CD4-positive, alpha-beta T cell treated with Interleukin-17A for 4 hours (primary cell): ENCODE results near the gene CDC42SE2.

Experiments used
- DNase-seq: peaks from one replicate; pipeline ENCODE4 v3.0.0-alpha.2; 2020; ENCODE audit warnings: mixed read lengths

Gene CDC42SE2

DNA sequence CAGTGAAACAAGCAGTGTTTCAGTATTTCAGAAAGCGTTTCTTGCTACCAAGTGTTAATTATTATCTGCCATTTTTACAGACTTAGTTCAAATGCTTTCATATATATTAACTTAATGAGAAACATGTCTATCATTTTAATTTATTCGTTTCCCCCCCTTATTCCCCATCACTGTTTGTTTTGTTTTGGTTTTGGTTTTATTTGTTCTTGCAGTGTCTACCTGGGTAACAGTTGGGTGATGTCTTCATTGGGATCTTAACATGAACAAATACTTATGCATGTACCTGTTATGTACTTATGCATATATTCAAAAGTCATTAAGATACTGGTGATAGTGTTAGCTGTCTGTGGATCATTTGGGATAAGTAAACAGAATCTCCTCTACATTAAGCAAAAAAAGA, 108.0 kb downstream of the CDC42SE2 start:
- no peak for DNase-seq

DNA sequence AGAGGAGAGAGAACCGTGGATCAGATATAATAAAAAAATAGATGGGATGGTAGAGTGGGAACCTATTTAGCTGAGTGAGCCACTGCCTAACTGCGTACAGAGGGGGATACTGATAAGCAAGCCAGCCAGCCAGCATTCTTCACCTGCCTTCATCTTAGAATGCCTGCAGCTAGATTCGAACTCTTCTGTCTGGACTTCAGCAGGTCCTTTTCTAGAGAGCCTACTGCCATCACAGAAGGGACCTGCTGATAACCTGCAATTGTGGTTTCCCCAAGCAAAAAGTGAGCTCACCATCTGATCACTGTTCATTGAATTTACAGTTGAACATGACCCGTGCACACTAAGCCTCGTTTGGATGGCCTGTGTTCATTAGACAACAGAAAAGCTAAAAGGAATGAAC, 109.4 kb downstream of the CDC42SE2 start:
- peak; percentile 31 for DNase-seq

DNA sequence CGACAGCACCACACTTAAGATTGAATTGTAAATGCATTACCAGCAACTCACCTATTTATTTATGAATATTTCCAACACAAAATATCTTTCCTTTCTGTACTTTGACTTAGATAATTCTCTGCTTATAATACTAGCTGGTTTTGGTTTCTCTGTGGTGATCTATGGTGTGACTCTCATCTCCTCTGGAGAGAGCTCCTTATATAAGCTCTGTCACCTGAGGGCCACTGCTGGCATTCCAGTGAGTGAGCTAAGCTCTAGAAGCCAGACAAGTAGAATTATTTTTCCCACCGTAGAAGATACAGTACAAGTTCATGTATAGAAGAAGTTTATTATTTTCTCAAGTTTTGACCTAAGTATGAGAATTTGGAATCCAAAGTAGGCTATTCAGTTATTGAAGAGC, 111.5 kb downstream of the CDC42SE2 start:
- DNase-seq: peak; percentile 32

DNA sequence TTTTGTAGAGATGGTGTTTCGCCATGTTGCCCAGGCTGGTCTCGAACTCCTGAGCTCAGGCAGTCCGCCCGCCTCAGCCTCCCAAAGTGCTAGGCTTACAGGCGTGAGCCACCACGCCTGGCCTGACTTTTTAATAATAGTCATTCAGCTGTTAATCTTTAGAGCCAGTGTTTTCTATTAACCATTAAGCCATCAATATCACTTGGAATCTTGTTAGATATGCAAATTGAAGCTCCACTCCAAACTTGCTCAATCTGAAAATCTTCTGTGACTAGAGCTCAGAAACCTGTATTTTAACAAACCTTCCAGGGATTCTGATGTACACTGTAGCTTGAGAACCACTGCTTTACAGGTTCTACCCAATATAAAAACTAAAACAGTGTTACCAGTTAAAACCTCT, 113.5 kb downstream of the CDC42SE2 start:
- no peak for DNase-seq

DNA sequence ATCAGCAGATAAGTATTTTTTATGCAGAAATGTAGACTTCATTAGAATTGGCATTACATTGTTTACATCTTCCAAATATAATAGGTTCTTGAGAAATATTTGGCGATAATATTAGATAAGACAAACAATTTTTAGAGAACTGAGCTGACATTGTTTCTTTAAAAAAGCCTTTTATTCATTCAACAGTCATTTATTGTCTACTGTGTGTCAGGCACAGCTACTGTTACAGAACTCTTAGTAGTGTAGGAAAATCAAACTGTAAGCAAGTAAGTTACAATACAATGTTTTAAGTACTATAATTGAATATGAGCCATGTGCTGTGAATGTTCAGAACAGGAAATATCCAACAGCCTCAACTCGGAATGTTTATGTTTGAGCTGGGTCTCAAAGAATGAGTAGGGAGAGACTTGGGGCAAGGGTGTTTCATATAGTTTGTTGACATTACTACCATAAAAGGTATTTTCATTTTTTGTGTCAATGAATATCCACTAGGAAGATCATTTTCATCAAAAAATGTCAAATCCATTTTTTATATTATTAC, 114.0 kb downstream of the CDC42SE2 start:
- DNase-seq: no peak

DNA sequence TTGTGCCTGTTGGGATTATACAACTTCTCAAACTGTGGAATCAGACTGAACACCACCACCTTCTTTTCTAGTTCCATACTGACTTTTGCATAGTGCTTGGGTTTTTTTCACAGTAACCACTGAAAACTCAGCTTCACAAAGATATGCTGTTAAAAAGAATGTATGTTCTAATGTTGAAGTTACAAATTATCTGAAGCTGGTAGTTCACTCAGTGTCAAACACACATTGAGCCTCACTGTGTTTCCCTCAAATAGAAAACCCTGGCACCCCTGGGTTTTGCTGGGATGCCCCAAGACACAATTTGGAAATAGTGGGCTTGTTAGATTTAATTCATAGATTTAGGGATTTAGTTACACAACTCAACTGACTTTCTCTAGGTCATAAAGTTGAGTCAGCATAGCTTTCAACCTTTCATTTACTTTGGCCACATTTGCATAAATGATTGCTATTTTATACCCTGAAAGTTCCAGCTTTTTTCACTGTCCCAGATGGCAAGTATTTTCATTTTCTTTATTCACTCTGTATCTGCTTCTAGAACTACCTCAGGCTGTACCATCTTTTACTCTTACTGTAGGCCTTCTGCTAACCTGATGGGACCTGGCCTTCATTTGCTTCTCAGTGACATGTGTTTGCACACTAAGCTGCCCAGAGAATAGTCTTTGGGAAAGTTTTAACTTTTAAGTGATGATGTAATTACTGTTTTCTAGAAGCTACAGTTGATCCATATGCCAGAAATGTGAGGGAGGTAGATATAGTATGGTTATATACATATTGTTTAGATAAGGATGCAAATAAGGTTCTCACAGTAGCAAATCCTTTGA, 115.1 kb downstream of the CDC42SE2 start:
- DNase-seq: no peak

DNA sequence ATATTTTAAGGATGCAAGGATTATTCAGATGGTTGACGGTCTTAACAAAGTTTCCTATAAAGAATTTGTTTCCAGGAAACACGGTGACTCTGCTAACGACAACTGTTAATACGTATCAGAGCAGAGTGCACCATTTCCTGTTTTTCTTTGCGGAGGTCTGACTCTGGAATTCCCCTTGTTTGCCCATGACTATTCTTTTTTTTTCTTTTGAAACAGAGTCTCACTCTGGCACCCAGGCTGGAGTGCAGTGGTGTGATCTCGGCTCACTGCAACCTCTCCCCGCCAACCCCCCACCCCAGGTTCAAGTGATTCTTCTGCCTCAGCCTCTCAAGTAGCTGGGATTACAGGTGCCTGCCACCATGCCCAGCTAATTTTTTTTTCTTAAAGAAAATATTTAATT, 115.9 kb downstream of the CDC42SE2 start:
- peak; percentile 73 for DNase-seq

DNA sequence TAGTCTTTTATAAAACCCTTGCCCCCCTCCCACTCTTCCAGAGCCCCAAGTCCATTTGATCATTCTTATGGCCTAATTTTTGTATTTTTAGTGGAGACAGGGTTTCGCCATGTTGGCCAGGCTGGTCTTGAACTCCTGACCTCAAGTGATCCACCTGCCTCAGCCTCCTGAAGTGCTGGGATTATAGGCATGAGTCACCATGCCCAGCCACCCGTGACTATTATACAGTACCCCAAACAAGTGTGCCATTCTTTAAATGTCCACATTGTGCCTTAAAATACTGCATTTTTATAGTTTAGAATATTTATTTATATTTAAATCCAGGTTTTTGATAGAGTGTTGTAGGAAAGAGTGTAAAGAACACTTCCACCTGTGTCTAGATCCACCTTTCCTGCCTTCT, 116.4 kb downstream of the CDC42SE2 start:
- peak; percentile 31 for DNase-seq

DNA sequence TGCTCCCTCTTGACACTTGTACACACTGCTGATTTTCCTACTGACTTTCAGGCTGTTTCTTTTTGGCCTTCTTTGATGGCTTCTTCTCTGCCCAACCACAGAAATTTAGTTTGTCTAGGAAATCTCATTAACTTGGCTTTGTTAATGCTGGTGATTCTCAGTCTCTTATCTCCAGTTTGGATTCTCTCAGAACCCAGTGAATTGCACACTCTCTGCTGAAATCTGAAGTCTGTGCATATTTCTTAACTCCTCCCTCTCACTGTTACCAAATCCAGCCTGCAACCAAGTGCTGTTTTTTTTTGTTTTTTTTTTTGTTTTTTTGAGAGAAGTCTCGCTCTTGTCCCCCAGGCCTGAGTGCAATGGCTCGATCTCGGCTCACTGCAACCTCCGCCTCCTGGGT, 117.2 kb downstream of the CDC42SE2 start:
- DNase-seq: no peak

DNA sequence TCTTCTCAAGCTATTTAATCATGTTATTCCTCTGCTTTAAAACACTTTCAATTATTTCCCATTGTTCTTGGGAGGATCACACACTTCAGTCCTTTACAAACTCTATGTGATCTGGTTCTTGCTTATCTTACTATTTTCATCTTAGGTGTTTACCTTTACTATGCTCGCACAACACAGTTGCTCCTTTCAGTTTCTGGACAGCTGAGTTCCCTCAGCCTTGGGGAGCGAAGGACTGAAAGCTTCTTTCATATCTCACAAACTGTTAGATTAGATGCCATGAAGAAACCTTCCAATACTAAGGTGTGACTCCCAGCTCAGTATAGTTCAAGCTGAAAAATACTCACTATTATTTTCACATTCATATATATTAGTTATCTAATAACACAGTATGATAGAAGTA, 117.9 kb downstream of the CDC42SE2 start:
- no peak for DNase-seq

DNA sequence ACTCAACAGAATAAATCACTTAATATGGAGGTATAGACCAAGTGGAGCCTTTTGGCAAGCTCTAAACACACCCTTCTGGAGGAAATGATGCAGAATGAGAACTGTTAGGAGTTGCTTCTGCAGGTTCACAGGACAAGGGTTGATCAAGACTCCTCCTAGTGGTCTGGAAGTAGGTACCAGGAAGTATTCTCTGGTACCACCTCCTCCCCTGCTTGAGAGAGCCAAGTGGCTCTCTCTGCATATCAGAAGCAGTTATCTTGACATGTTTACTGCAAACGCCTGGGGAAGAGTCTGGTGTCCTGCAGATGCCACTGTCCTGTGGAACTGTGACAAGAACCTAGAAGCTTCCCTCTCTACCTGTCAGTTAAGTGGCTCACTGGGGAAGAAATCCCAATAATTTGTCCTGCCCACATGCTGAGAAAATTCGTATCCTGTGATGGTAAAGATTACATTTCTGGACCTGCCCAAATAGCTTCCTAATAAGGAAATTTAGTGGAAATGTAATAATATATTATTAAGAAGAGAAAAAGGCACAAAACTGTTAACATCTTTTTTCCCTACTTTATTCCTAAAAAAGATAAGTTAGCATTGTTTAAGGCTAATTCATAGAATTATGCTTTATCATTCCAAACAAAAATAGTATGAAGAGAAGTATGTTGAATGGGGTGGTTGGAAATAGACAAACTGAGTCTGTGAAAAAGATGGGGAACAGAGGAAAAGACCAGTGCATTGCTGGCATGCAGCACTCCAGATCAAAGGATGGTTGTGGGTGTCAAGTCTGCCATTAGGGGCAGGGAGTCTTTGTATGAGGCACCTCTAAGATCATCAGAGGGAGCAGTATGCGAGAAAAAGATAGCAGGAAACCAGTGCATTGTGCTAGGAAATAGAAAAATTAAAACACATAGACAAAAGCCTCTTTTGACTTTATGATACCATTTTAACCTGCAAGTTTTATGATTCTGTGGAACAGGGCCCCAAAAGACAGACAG, 118.8 kb downstream of the CDC42SE2 start:
- peak; percentile 63 for DNase-seq

DNA sequence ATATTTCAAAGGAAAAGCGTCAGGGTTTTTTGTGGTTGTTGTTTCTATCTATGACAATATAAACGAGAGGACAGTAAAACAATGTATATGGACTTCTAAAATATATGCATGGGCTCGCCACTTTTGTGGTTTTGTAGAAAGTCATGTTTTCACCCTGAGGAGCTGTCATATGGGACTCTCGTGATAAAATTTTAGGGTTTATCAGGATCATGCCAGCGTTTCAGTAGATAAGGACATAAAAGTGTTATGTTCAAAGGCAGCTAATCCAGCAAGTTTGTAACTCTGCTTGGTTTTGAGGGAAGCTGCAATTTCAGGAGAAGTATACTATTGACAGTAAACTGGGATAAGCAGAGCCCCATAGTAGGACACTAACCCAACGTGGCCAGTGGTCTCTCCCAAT, 120.3 kb downstream of the CDC42SE2 start:
- no peak for DNase-seq

DNA sequence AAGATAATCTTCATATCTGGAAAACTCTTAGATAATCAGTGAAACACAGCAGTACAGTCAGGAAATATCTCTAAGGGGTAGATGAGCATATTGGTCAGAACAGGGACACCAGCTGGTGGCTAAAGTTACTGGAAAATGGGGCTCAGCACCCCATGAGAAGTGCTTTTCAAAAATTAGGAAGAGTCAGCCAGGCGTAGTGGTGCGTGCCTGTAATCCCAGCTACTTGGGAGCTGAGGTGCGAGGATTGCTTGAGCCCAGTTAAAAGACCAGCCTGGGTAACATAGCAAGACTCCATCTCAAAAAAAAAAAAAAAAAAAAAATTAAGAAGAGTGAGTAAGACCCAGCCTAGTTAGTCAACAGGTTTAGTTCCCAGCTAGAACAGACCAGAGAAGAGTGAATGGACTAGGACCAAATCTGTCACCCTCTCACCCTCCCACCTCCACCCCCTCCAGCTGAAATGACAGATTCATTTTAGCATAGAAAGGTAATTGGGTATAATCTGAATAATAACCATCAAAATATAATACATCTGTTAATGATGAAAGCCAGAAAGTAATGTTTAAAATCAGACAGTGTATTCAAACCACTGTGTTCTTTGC, 120.9 kb downstream of the CDC42SE2 start:
- peak; percentile 26 for DNase-seq

DNA sequence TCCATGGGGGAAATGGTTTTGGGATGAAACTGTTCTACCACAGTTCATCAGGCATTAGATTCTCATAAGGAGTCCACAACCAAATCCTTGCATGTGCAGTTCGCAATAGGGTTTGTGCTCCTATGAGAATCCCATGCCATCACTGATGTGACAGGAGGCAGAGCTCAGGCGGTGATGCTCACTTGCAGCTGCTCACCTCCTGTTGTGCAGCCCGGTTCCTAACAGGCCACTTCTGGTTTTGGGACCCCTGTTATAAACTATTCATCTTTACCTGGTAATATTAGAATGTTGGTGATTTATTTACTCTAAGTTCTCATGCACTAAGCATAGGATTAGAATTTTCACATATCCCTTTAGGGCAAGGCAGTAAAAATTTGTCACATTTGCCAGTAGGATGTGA, 122.3 kb downstream of the CDC42SE2 start:
- no peak for DNase-seq

DNA sequence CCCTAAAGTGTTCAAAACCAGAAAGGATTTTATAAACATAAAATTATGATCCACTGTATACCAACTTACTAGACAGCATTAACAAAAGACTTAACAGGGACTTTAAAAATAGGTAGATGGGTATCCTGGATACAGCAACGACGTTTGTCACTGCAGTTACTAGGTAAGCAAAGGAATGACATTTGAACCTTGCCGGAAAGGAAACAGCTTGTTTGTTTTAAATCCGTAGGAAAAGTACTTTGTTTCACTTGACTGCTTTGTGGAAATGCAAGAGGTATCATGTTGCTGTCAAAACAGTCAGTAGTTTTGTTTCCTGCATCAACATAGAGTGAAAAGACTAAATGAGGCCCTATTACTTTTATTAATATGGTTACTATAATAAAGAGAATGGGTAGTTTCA, 122.9 kb downstream of the CDC42SE2 start:
- no peak for DNase-seq

DNA sequence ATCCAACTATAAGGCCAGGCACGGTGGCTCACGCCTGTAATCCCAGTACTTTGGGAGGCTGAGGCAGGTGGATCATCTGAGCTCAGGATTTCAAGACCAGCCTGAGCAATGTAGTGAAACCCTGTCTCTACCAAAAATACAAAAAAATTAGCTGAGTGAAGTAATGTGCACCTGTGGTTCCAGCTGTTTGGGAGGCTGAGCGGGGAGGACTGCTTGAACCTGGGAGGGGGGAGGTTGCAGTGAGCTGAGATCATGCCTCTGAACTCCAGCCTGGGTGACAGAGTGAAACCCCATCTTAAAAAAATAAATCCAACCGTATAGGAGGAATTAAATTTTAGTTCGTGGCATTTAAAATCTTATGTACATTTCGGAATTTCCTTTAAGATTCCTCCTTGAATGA, 123.4 kb downstream of the CDC42SE2 start:
- DNase-seq: no peak

DNA sequence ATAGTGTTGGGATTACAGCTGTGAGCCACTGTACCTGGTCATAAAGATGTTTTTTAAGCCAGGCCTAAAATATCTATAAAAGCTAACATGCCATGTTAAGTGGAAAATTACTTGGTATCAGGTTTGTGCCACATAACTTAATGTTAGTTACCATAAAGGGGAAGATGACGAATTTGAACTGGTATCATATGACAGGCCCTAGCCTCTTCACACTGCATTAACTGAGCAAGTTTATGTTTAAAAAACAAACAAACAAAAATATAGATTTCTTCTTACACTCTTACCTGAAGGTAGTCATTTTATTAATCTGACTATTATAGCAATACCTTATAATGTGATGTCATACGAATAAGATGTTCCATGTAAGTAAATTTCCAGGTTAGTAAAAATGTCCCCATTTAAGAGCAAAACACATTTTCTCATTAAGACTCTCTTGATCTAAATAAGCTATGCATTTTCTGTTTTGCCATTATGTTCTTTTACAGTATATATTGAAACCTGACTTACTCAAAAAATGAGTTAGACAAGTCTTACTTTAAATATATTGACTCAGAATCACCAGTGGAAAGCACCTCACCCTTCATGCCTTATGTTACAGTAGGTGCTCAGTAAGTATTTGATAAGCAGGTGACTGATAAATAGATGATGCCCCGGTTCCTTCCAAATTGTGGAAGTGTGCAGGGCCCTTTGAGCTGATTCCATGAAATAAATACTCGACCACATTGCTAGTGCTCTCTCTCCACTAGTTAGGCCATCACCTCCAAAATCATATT, 125.4 kb downstream of the CDC42SE2 start:
- DNase-seq: no peak

DNA sequence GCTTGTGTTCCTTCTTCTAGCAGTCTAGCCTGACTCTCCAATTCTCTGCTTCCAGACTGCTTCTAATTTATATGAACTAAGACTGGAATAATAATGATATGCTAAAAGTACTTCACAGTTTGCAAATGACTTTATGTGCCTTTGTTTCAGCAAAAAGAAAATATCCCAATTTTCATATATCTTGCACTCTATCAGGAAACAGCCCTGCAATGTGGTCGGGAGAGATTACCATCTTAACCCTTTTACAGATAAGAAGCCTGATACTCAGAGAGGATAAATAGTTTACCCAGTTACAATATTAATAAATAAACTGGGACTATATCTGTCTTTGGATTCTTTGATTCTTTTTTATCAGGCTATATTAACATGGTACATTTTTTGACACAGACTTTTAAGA, 126.0 kb downstream of the CDC42SE2 start:
- DNase-seq: no peak

DNA sequence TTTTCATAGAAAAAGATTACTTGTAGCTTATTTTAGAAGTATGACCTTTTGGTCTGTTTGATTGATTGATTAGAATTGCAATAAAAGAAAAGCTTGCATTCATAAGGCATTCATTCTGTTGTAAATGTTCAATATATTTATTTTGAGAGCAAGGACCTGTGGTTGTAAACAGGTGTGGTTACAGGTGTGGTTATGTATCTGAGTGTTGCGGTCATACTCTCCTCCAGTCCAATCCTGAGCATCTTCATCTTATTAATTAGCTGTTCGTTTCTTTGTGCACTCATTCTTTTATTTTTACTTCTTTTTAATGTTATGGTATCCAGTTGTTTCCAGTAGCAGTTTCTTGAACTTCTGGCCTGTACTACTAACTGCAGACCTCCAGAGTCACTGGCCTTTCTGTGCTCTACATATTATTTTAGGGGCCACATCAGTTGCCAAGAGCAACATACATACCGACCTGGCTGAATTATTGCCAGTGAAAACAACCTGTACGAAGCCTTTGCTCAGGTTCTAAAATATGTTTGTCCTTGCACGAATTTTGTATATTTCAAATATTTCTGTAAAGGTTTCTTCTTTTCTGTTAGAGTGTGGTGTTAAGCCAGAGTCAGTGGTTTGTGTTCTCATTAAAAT, 128.7 kb downstream of the CDC42SE2 start:
- DNase-seq: no peak

DNA sequence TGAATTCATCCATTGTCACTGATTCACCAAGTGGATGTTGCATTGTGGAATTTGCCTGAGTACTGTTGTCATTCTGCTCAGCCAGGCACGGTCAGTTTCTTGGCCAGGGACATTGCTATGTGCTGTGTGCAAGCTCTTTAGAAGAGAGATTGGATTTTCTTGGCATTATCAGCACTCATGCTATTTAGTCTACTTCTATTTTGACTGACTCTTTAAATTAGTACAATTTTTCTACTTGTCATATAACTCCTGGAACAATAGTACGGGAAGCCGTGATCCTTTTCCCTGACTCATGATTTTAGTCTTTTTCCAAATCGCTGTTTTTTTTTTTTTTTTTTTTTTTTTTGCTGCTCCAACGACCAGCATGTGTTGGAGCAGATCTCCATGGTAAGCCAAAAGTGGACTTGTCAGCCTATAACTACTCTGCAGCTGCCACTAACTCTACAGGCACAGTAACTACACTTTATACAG, 129.7 kb downstream of the CDC42SE2 start:
- DNase-seq: no peak

DNA sequence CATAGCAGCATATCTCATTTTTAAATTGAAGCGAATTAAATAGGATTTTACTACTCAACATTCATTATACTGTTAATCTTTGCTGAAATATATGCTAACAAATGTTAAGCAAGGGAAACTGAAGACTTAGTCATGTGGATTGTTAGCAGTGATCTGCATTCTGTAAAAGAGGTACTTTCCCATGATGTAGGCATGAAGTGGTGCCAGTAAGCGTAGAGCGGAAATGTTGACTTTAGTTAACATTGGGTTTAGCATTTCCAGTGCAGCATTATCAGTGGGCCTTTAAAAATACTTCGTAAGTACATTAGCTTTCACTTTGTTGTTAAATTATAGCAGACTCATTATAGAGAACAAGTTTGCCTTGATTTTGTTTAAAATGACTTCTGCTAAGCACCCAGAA, 130.3 kb downstream of the CDC42SE2 start:
- DNase-seq: peak; percentile 49

DNA sequence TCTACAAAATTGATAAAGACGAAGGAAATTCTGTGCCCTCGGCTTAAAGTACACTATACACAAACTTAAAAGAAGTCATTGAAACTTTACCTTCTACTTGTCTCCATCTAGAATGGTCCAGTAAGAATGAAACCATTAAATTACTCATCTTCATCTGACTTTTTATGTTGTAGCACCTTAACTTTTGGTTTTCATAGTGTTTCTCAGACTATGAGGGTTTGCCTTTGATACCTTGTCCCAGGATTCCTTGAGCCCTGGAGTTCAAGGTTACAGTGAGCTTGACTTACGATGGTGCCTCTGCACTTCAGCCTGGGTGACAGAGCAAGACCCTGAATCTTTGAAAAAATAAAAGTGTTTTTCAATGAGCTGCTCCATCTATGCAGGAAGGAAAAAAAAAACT, 132.2 kb downstream of the CDC42SE2 start:
- no peak for DNase-seq
